ENCODE measurements around the gene CTNNA2. TPM values are rescaled to one million over a fixed set of nuclear protein-coding genes. Genes with fewer than 3 reads are reported as not detected.

The CTNNA2 gene
- total RNA-seq, 1 experiment from 2014 or later, result 0.54 TPM

- POLR2A ChIA-PET, result no interaction called here
- H3K27me3 ChIP-seq (ENCODE audit: control insufficient read depth, insufficient read depth, low read length), result no peaks in the 10 kb centered on the region
- no peak overlapping the region for H3K27ac ChIP-seq (ENCODE audit: low read length)
- TF ChIP-seq SIN3A (IDR thresholded peaks at IDR 0.05; ENCODE audit: borderline replicate concordance, insufficient read depth, low read depth, low read length) (no peak), REST (IDR thresholded peaks at IDR 0.05; ENCODE audit: insufficient read depth in 1 of 2, low read depth in 2 of 2, low read length in 1 of 2) (no peak), CTCF (IDR thresholded peaks at IDR 0.05) (no peak), TCF7L2 (IDR thresholded peaks at IDR 0.05; ENCODE audit: low read depth, low read length) (no peak), POLR2AphosphoS5 (IDR thresholded peaks at IDR 0.05; ENCODE audit: low read depth, low read length) (no peak)
- no peaks in the 10 kb centered on the region for H3K9me3 ChIP-seq (ENCODE audit: control insufficient read depth, insufficient read depth, low read depth, low read length)
- intact Hi-C loops (cut with micrococcal nuclease; ENCODE audit: unreplicated experiment) (no loop called here), in situ Hi-C loops (cut with HindIII; ENCODE audit: low pct_unique_long_range_greater_than_20kb, low sequenced_read_pairs) (no loop called here)
- H3K4me3 ChIP-seq (ENCODE audit: low read depth in 2 of 2, low read length in 2 of 2), result no peak overlapping the region
- ATAC-seq (no peak), DNase-seq (ENCODE audit: low read depth, low spot score) (no peak)
- no TSS peak for BruUV-seq (replicated peaks)
- H3K36me3 ChIP-seq (ENCODE audit: control insufficient read depth, insufficient read depth, low read length), result no peaks in the 10 kb centered on the region
- no peaks in the 10 kb centered on the region for H3K4me1 ChIP-seq (ENCODE audit: control insufficient read depth, insufficient read depth, low read length)
- CTCF ChIA-PET, result no interaction called here
Observed at GRCh38 chr2:80117401-80117800, 604.5 kb downstream of the CTNNA2 start.

GRCh38 chr2:80120866-80121265 lies 608.0 kb downstream of the CTNNA2 start:
- TF ChIP-seq TCF7L2 (IDR thresholded peaks at IDR 0.05; ENCODE audit: low read depth, low read length), result no peak
- no peak for TF ChIP-seq REST (IDR thresholded peaks at IDR 0.05; ENCODE audit: insufficient read depth in 1 of 2, low read depth in 2 of 2, low read length in 1 of 2)
- no peak for TF ChIP-seq CTCF (IDR thresholded peaks at IDR 0.05)
- TF ChIP-seq SIN3A (IDR thresholded peaks at IDR 0.05; ENCODE audit: borderline replicate concordance, insufficient read depth, low read depth, low read length), result no peak
- TF ChIP-seq POLR2AphosphoS5 (IDR thresholded peaks at IDR 0.05; ENCODE audit: low read depth, low read length), result no peak
- H3K9me3 ChIP-seq (ENCODE audit: control insufficient read depth, insufficient read depth, low read depth, low read length), result no peaks in the 10 kb centered on the region
- intact Hi-C loops (cut with micrococcal nuclease; ENCODE audit: unreplicated experiment), result no loop called here
- CTCF ChIA-PET, result no interaction called here
- in situ Hi-C loops (cut with HindIII; ENCODE audit: low pct_unique_long_range_greater_than_20kb, low sequenced_read_pairs), result no loop called here
- POLR2A ChIA-PET, result no interaction called here
- H3K27ac ChIP-seq (ENCODE audit: low read length), result no peak overlapping the region
- ATAC-seq (no peak), DNase-seq (ENCODE audit: low read depth, low spot score) (no peak)
- H3K36me3 ChIP-seq (ENCODE audit: control insufficient read depth, insufficient read depth, low read length), result no peaks in the 10 kb centered on the region
- BruUV-seq (replicated peaks), result no TSS peak
- H3K4me3 ChIP-seq (ENCODE audit: low read depth in 2 of 2, low read length in 2 of 2), result no peak overlapping the region
- no peaks in the 10 kb centered on the region for H3K4me1 ChIP-seq (ENCODE audit: control insufficient read depth, insufficient read depth, low read length)
- no peaks in the 10 kb centered on the region for H3K27me3 ChIP-seq (ENCODE audit: control insufficient read depth, insufficient read depth, low read length)

All from Panc1 (cell line).